HG03135 (cell line): ENCODE results near the gene NPC1L1.
A peak's percentile ranks its signal among the peaks of the same experiment; 100 is the strongest.

Source experiments
- ATAC-seq: cut with Tn5 transposase; IDR thresholded peaks from one replicate; pipeline ENCODE4 v1.9.1; 2021; ENCODE audit warnings: mild to moderate bottlenecking, moderate library complexity; ENCODE audit not compliant: unreplicated experiment

The NPC1L1 gene

DNA sequence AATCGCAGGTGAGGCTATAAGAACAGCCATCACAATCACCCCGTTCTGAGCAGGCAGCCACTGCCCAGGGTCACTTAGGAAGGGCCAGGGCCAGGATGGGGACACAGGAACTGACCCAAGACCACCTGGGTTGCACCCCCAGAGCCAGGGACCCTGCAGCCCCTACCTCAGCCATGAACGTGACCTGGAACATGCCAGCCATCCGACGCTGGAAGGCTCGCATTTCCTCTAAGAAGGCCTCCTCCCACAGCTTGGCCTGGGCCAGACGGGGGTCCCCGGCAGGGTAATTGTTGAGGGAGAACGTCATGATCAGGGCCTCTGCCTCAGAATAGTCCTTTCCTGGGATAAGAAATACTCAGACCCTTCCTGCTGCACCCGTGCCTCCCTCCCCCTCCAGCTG lies 5.0 kb downstream of the NPC1L1 start:
- no peak for ATAC-seq

GRCh38 chr7:44535348-44536064 lies 5.6 kb downstream of the NPC1L1 start:
- ATAC-seq: no peak

- peak; percentile 70 for ATAC-seq
Measured at GRCh38 chr7:44534501-44534900, 6.6 kb downstream of the NPC1L1 start.

DNA sequence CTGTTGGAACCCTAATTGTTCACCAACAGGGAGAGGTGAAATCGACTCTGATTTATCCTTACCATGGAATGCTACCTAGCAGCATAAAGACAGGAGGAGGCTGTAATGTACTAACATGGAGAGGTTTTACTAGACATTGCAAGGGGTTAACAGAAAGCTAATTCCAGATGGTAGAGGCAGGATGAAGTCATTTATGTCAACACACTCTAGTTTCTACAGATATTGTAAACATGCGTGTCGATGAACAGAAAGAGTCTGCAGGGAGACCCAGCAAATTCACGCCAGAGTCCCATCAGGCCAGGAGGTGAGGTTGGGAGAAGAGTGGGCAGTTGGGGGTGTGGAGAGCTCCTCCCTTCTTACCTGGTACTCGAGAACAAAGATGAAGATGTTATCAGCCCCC lies 7.0 kb downstream of the NPC1L1 start:
- ATAC-seq: no peak

GRCh38 chr7:44533301-44534055 lies 7.7 kb downstream of the NPC1L1 start:
- ATAC-seq: no peak

DNA sequence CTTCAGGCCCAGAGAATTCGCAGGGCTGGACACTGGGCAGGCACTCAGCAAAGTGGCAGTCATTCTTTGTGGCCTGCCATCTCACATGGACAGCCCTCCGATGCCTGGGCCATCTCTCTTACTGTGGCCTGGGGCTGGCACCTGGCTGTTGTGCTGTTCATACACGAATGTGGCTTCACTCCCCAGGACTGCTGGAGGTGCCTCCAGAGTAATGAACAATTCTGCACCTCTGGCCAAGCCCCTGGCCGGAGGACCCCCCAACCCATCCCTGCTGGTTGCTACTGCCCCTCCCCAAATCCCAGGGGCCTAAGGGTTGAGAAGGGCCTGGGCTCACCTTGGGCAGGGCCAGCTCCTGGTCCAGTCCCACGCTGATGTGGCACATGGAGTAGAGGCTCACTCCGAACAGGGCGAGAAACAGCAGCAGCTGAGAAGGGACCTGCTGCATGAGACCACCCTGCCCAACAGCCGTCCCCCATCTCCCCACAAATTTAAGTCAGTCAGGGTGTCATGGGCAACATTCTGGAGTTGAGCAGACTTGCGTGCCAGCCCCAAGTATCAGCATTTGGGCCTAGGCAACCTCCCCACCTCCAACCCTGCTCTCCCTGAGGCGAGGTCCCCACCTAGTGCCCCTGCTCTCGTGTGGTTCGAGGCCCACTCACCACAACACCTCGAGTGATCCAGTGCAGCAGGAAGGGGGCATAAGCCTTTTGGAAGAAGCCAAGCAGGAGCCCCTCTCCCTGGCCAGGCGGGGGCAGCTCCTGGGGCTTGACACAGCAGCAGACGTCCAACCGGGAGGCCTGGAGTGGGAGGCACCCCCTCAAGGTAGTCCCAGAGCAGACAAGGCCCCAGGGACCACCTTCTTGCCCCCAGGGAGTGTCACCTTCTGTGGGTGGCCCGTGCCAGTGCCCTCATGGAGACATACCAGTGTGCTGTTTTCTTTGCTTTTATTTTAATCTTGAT lies 9.4 kb downstream of the NPC1L1 start:
- no peak for ATAC-seq

GRCh38 chr7:44530990-44531389 lies 10.1 kb downstream of the NPC1L1 start:
- ATAC-seq: no peak

- ATAC-seq: no peak
Measured at GRCh38 chr7:44524811-44525388, 16.2 kb downstream of the NPC1L1 start.

DNA sequence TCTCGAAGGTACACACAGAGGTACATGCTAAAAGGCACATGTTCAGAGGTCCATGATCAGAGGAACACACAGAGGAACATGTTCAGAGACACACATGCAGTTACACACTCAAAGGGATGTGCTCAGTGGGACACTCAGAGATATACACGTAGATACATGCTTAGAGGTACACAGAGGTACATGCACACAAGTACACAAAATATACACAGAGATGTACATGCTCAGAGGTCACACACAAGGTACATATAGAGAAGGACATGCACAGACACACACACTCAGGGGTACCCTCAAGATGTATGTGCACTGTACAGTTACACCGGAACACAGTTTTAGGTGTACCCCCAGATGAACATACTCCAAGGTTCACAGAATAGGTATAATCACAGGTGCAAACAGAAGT lies 18.8 kb downstream of the NPC1L1 start:
- no peak for ATAC-seq

DNA sequence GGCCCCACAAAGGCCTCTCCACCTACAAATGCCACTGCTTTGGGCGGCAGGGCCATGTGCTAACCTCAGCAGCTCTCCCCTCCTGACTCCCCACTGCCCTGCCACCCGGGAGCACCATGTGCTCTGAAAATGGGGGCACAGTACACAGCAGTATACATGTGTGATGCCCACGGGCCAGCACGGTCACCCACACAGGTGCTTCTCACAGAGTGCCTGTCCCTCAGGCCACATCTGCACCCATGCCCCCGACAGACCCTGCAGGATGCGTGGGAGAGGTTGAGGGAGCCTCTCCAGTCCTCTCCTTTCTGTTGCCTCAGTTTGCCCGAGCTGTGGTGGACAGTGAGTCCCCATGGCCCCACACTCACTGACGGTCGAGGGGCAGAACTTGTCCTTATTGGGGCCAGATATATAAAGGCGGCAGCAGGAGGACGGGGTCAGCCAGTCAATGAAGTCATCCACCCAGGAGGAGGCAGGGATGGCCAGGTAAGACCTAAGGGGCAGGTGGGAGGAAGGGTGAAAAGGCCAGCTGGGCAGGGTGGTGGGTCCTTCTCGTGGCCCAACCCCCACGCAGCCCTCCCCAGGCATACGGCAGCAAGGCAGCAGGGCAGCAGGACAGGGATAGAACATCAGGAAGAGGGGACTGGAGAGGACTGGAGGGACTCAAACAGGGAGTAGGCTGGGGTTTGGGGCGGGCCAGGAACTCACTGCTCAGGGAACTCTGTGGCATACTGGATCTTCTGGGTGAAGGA lies 19.6 kb downstream of the NPC1L1 start:
- ATAC-seq: no peak

GRCh38 chr7:44520574-44520973 lies 20.6 kb downstream of the NPC1L1 start:
- ATAC-seq: no peak

GRCh38 chr7:44519546-44519945 lies 21.6 kb downstream of the NPC1L1 start:
- ATAC-seq: no peak

DNA sequence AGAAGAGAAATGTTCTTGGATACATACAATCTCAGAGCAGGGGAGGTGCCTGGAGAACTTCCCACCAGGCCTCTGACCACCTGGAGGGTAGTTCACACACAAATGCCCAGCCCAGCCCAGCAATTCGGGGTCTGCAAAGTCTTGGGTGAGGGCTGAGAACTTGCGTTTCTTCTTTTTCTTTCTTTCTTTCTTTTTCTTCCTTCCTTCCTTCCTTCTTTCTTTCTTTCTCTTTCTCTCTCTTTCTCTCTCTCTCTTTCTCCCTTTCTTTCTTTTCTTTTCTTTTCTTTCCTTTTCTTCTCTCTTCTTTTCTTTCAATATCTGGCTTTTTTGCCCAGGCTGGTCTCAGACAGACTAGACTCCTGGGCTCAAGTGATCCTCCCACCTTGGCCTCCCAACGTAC lies 22.4 kb downstream of the NPC1L1 start:
- no peak for ATAC-seq

DNA sequence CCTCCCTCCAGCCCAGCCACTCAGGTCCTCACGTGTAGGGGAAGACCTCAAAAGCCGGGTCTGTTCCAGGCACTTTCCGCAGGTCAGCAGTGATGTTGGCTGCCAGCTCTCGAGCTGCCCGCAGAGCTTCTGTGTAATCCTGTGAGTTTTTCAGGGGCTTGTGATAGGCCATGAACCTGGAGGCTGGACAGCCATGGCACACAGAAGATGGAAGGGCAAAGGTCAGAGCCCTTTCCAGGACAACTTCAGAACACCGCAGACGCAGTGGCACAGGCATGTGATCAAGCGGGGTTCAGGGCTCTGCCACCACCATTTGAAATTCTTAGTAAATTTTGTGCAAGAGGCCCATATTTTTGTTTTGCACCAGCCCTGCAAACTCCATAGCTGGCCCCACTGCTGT lies 24.0 kb downstream of the NPC1L1 start:
- no peak for ATAC-seq

DNA sequence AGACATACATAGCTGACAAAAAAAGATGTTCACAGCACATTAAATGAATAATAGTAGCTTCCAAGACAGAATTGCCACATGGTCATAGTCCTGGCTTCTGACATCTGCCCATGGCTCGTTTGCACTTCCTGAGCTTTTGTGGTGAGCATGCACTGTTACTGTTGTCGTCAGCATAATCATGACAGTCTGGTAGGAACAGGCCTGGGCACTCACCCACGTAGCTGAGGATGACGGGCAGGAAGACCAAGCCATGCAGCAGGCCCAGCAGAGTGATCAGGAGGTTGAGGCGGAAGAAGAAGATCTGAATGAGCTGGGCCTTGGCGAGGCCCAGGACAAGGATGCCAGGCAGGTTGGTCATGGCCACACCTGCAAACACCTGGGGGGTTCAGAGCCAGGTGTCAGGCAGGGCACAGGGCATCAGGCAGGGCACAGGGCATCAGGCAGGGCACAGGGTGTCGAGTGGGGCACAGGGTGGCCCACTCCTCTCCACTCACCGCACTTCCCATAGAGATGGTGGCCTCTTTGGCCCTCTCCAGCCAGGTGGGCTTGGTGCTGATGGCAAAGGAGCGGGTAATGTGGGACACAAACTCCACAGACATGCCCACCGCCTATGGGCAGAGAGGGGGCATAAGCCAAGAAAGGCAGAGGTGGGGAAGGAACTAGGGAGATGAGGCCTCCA lies 25.4 kb downstream of the NPC1L1 start:
- no peak for ATAC-seq

DNA sequence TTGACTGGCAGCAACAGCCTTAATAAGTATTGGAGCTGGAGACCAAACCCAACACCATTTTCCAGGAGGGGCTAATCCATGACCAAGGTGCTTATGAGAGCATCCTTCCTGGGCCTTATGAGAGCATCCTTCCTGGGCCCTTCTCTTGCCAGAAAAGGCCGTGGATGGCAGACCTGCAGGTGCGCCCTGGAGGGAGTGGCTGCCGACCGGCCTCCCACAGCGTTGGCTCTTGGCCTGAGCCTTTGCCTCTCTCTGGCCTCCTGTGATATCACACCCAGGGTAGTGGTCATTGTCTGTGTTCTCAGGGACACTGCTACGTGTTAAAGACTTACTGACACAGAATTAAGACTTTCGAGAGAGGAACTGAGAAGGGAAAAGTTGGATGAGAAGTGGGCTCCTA lies 28.4 kb downstream of the NPC1L1 start:
- ATAC-seq: no peak

GRCh38 chr7:44511863-44512468 lies 29.2 kb downstream of the NPC1L1 start:
- no peak for ATAC-seq

DNA sequence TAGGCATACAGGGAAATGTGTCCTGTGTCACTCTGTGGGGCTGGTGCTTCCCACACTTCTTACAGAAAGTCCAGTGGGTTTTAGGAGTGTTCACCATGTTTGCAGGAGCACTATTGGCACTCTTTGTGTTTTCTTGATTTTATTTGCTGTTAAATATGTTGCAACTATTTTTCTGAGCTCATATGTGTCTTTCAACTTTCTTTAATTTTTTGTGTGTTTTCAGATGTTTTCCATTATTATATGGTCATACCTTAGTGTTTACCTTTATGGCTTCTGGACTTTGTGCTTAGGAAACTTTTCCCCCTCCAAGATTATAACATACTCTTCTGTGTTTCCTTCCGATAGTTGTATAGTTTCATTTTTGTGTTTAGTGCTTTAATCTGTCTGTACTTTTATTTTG lies 29.9 kb downstream of the NPC1L1 start:
- no peak for ATAC-seq

DNA sequence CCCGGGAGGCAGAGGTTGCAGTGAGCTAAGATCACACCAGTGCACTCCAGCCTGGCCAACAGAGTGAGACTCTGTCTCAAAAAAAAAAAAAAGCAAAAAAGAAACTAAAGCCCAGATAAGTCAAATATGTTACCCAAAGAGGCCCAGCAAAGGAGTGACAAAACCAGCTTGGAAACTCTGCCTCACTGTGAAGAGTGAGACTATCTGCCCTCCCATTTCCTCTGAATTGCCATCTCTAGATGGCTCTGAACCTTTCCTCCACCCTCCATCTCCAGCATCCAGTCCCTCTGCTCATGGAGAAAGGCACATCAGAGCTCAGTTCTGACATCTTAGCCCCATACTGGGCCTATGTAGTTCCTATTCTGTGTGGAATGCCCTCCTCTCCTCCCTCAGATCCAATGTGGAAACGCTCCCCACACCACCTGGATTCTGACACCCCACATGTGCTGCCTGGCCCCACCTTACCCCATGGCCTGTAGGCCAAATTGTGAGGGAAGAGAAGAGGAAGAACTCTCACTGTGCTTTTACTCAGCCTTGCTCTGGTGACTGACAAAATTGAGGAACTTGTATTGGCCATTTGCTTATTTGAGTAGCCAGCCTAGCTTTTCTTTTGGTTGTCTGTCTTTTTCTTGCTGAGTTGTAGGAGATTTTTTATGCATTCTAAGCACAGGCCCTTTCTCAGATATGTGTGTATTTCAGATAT lies 32.7 kb downstream of the NPC1L1 start:
- ATAC-seq: no peak
